Neural crest cell (in vitro differentiated cells): Measurements from ENCODE around the gene FBLN2. TPM values are rescaled to one million over a fixed set of nuclear protein-coding genes. Genes with fewer than 3 reads are reported as not detected.

Experiments used
- DNase-seq: peaks from one replicate; pipeline ENCODE4 v3.0.0; 2021; ENCODE audit warnings: low read depth, mixed read lengths, low spot score
- H3K27ac Mint-ChIP-seq: one replicate; pipeline ENCODE4 v1.8.0; 2021; ENCODE audit warnings: mild to moderate bottlenecking, mixed read lengths; ENCODE audit not compliant: unreplicated experiment
- H3K27me3 Mint-ChIP-seq: 2 replicates; pipeline ENCODE4 v1.8.0; 2021; ENCODE audit warnings: low read depth, mild to moderate bottlenecking, mixed read lengths
- H3K36me3 Mint-ChIP-seq: 2 replicates; pipeline ENCODE4 v1.8.0; 2021; ENCODE audit warnings: low read depth, mild to moderate bottlenecking, mixed read lengths
- H3K4me1 Mint-ChIP-seq: 2 replicates; pipeline ENCODE4 v1.8.0; 2021; ENCODE audit warnings: mixed read lengths
- H3K4me3 Mint-ChIP-seq: one replicate; pipeline ENCODE4 v1.8.0; 2021; ENCODE audit warnings: mild to moderate bottlenecking, mixed read lengths
- H3K9me3 Mint-ChIP-seq: 2 replicates; pipeline ENCODE4 v1.8.0; 2021; ENCODE audit warnings: mixed read lengths
- total RNA-seq: library from RNA; stranded (reverse); gene quantifications from 2 replicates; pipeline ENCODE4 v1.2.1, GENCODE V29; 2021
- TF ChIP-seq, protein P1 (sequence below): fragments of 200-600 bp; sonication (generic); conservative IDR thresholded peaks from 2 replicates; pipeline ENCODE4 v1.5.0; 2021; ENCODE audit warnings: antibody characterized with exemption, mild to moderate bottlenecking

FBLN2 gene
- total RNA-seq, 1 donor from 2014 or later, result 6.3 TPM

- Mint-ChIP-seq H3K4me1 (peaks cover 6% of the 10 kb centered on the region), H3K9me3 (no peaks in the 10 kb centered on the region), H3K4me3 (no peak overlapping the region), H3K27me3 (peaks cover 5% of the 10 kb centered on the region), H3K27ac (no peak overlapping the region), H3K36me3 (no peaks in the 10 kb centered on the region)
- DNase-seq, result no peak
- TF ChIP-seq, protein P1, sequence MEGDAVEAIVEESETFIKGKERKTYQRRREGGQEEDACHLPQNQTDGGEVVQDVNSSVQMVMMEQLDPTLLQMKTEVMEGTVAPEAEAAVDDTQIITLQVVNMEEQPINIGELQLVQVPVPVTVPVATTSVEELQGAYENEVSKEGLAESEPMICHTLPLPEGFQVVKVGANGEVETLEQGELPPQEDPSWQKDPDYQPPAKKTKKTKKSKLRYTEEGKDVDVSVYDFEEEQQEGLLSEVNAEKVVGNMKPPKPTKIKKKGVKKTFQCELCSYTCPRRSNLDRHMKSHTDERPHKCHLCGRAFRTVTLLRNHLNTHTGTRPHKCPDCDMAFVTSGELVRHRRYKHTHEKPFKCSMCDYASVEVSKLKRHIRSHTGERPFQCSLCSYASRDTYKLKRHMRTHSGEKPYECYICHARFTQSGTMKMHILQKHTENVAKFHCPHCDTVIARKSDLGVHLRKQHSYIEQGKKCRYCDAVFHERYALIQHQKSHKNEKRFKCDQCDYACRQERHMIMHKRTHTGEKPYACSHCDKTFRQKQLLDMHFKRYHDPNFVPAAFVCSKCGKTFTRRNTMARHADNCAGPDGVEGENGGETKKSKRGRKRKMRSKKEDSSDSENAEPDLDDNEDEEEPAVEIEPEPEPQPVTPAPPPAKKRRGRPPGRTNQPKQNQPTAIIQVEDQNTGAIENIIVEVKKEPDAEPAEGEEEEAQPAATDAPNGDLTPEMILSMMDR, result no peak
Observed at GRCh38 chr3:13668136-13668535, 119.2 kb downstream of the FBLN2 start.

DNA sequence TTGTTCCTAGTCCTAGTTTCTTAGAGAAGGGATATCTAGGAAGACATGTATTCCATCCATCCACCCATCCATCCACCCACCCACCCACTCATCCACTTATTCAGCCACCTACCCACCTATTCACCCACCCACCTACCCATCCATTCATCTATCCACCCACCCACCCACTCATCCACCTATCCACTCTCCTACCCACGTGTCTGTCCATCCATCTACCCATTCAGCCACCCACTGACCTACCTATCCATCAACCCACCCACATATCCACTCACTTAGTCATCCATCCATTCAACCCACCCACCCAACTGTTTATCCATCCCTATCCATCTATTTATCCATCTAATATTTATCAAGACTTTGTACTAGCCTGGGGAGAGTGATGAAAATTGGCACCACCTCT lies 120.5 kb downstream of the FBLN2 start:
- no peaks in the 10 kb centered on the region for H3K9me3 Mint-ChIP-seq
- TF ChIP-seq, protein P1, result no peak
- no peak overlapping the region for H3K27ac Mint-ChIP-seq
- H3K36me3 Mint-ChIP-seq, result no peaks in the 10 kb centered on the region
- no peak overlapping the region for H3K4me3 Mint-ChIP-seq
- H3K4me1 Mint-ChIP-seq, result peaks cover 10% of the 10 kb centered on the region
- DNase-seq, result no peak
- peaks cover 5% of the 10 kb centered on the region for H3K27me3 Mint-ChIP-seq

GRCh38 chr3:13670292-13670691 lies 121.4 kb downstream of the FBLN2 start:
- no peak overlapping the region for H3K27ac Mint-ChIP-seq
- H3K4me1 Mint-ChIP-seq, result peaks cover 10% of the 10 kb centered on the region
- no peak for DNase-seq
- H3K36me3 Mint-ChIP-seq, result no peaks in the 10 kb centered on the region
- TF ChIP-seq, protein P1, result no peak
- H3K27me3 Mint-ChIP-seq, result peaks cover 5% of the 10 kb centered on the region
- no peak overlapping the region for H3K4me3 Mint-ChIP-seq
- no peaks in the 10 kb centered on the region for H3K9me3 Mint-ChIP-seq

DNA sequence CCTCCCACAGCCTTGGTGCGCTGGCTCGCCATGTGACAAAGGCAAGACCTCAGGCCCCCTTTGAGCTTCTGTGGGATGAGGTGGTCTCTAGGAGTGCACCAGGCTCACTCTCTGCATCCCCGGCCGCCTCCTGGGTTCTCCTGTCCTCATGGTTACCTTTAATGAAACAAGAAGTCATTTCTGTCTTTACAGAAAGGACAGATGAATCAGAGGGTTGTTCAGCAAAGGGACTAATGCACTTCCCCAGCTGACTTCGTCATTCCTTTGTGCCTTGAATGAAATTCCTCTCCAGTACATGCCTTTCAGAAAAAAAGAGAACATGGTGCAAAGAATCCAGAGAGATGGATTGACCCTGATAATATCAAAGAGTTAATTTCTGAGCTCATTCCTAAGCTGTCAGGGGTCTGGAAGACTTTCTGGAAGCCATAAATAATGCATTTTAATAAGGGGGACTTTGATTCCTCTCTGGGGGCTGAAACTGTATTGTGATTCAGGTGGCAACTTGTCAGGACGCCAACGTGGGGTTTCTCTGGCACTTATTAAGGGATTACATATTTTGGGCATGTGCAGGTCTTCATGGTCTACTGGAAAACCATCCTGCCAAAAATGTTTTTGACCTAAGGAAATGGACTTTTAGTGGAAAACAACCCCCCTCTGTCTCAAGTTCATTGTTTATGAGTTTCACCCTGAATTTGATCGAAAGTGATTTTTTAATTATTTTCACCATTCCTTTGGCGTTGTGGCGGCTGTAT lies 122.7 kb downstream of the FBLN2 start:
- TF ChIP-seq, protein P1, result no peak
- peaks cover 10% of the 10 kb centered on the region for H3K4me1 Mint-ChIP-seq
- H3K9me3 Mint-ChIP-seq, result no peaks in the 10 kb centered on the region
- peaks cover 5% of the 10 kb centered on the region for H3K27me3 Mint-ChIP-seq
- no peaks in the 10 kb centered on the region for H3K36me3 Mint-ChIP-seq
- no peak for DNase-seq
- peak overlapping the region; percentile 68 for H3K27ac Mint-ChIP-seq
- H3K4me3 Mint-ChIP-seq, result no peak overlapping the region

DNA sequence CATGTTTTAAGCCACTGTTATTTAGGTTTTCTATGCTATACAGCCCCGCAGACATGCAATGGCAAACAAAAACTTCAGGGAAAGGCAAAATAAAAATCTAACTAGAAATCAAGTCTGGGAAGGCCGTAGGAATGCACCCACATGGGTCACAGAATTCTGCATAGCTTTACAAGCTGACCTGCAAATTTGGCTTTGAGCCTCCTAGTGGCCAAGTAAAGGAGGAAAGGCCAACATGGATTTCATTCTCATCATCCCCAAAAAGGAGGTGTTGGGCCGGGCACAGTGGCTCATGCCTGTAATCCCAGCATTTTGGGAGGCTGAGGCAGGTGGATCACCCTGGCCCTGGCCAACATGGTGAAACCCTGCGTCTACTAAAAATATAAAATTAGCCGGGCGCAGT lies 124.3 kb downstream of the FBLN2 start:
- DNase-seq, result no peak
- Mint-ChIP-seq H3K27ac (no peak overlapping the region), H3K4me3 (no peak overlapping the region), H3K9me3 (no peaks in the 10 kb centered on the region), H3K27me3 (peaks cover 2% of the 10 kb centered on the region), H3K36me3 (no peaks in the 10 kb centered on the region), H3K4me1 (peaks cover 10% of the 10 kb centered on the region)
- TF ChIP-seq, protein P1, result peak; percentile 56
